Sigmoid colon (tissue), 4 donors: Measurements from ENCODE around the gene RTTN.
"Not testable (repeated sequence)": the region's sequence is repeated elsewhere in the genome, so short reads cannot be mapped to it uniquely, and the experiment has no call there.

Experiments
- CTCF ChIP-seq, 4 experiments: fragments of 450-650 bp in 3 of 4; fragments of 200-600 bp in 1 of 4; IDR thresholded peaks; one replicate each; pipeline ENCODE4 v1.5.1; 2016 to 2019; ENCODE audit warnings: antibody characterized with exemption in 4 of 4, mild to moderate bottlenecking in 3 of 4, moderate library complexity in 2 of 4
- POLR2AphosphoS5 ChIP-seq, 4 donors: sonication (generic); formaldehyde crosslinking; IDR thresholded peaks; one replicate each; pipeline ENCODE4 v1.6.1; 2017; ENCODE audit warnings: antibody characterized with exemption in 4 of 4

GRCh38 chr18:70236921-70237320 lies 31.4 kb upstream of the RTTN start:
- not testable (repeated sequence) for TF ChIP-seq CTCF, POLR2AphosphoS5 (IDR thresholded peaks at IDR 0.05)
